Right lobe of liver (tissue), 6 donors: Measurements from ENCODE around the gene RASAL1. TPM values are rescaled to one million over a fixed set of nuclear protein-coding genes. Genes with fewer than 3 reads are reported as not detected.
A peak's percentile ranks its signal among the peaks of the same experiment; 100 is the strongest.

Source experiments
- ATAC-seq, 4 donors: fragments of 200-7000 bp; cut with Tn5 transposase; one replicate each; pipeline ENCODE4 v1.9.1; 2020; ENCODE audit warnings: mild to moderate bottlenecking in 4 of 4, moderate library complexity in 4 of 4
- DNase-seq, 3 donors: peaks; one replicate each; pipeline ENCODE4 v3.0.0-alpha.2; 2020
- H3K27ac ChIP-seq, 3 donors: fragments of 200-600 bp; one replicate each; pipeline ENCODE4 v1.8.0; 2022
- H3K27me3 ChIP-seq, 2 donors: fragments of 200-600 bp; one replicate each; pipeline ENCODE4 v1.8.0; 2022
- H3K36me3 ChIP-seq, 4 donors: fragments of 200-600 bp; sonication (generic) in 1 of 4; one replicate each; pipeline versions ENCODE4 v1.5.1 to v1.8.0; 2017 to 2022; ENCODE audit warnings: control low read depth in 1 of 4
- H3K4me1 ChIP-seq, 4 donors: fragments of 200-600 bp; sonication (generic) in 1 of 4; one replicate each; pipeline versions ENCODE4 v1.5.1 to v1.8.0; 2017 to 2022; ENCODE audit warnings: control low read depth in 1 of 4
- H3K4me3 ChIP-seq, 3 donors: fragments of 200-600 bp; one replicate each; pipeline ENCODE4 v1.8.0; 2022
- H3K9me3 ChIP-seq, 4 donors: fragments of 200-600 bp; sonication (generic) in 1 of 4; one replicate each; pipeline versions ENCODE4 v1.5.1 to v1.8.0; 2017 to 2022; ENCODE audit warnings: control low read depth in 1 of 4
- POLR2A ChIP-seq: fragments of 450-650 bp; IDR thresholded peaks from one replicate; pipeline ENCODE4 v1.6.1; 2017; ENCODE audit warnings: antibody characterized with exemption, mild to moderate bottlenecking
- WGBS: methylation state at CpG from one replicate; pipeline ENCODE4 v1.1.6; 2018; ENCODE audit warnings: low coverage, low lambda C conversion rate; ENCODE audit not compliant: insufficient coverage; ENCODE audit errors: missing lambda C conversion rate; 5-methylcytosine and 5-hydroxymethylcytosine counted together
- intact Hi-C, 2 donors: fragments of 100-400 bp; cut with DNase I; formaldehyde crosslinking; loops; one replicate each; pipeline versions ENCODE4 v1.11.2 to v1.14.1; 2022
- total RNA-seq, 6 experiments: library from RNA; depleted of rRNA in 2 of 6; stranded (reverse); fragments of >200 nt in 2 of 6; fragmentation: NEBNext Ultra II Directional in 3 of 6; extraction: Animal tissue kit (Norgen Biotek cat#: 25700) in 3 of 6; gene quantifications; one replicate each; pipeline versions ENCODE4 v1.1.0 to v1.2.4, GENCODE V29; 2016 to 2023
- TF ChIP-seq, protein P1 (sequence below), 4 donors: fragments of 200-600 bp in 3 of 4; fragments of 450-650 bp in 1 of 4; IDR thresholded peaks; one replicate each; pipeline versions ENCODE4 v1.5.1 to v1.8.0; 2016 to 2022; ENCODE audit warnings: antibody characterized with exemption in 4 of 4, mild to moderate bottlenecking in 2 of 4
- donor health status: DM: no; HTN: yes; CAD: no.
- donor health status: DM: no; HTN: no; CAD: no.
- donor health status: DM: no; HTN: no; CAD: no.
- donor health status: DM: no; HTN: yes; CAD: no.
- donor health status: DM: no; HTN: yes; CAD: no.

RASAL1 gene
- total RNA-seq, 6 experiments from 2014 or later = 0.10 to 0.24 (median 0.15) TPM; not detected in 2

DNA sequence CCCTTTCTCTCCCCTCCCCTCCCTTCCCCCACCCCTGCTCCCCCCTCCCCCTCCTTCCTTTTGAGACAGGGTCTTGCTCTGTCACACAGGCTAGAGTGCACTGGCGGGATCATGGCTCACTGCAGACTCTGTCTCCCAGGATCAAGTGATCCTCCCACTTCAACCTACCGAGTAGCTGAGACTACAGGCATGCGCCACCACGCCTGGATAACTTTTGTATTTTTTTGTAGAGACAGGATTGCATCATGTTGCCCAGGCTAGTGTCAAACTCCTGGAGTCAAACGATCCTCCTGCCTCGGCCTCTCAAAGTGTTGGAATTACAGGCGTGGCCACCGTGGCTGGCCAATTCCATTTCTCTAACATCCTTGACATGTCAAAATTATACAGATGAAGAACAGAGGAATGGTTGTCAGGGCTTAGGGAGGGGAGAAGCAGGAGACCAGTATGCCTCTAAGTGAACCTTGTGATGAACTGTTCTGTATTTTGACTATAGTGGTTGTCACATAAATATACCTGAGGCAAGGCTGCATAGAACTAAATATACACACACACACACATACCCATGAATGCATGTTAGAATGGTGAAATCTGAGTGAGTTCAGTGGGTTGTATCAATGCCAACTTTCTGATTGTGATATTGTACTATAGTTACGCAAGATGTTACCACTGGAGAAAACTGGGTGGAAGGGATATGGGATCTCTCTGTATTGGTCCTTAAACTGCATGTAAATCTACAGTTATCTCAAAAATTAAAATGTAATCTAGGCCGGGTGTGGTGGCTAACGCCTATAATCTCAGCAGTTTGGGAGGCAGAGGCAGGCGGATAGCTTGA lies 10.4 kb upstream of the RASAL1 start:
- no peak for DNase-seq
- 63% methylated on average over 12 of the region's 12 CpGs for WGBS

GRCh38 chr12:113144806-113145205 lies 9.2 kb upstream of the RASAL1 start:
- Histone ChIP-seq H3K4me1 (no peaks in the 10 kb centered on the region), H3K9me3 (no peaks in the 10 kb centered on the region), H3K27me3 (no peaks in the 10 kb centered on the region), H3K4me3 (no peak overlapping the region), H3K27ac (no peak overlapping the region), H3K36me3 (no peaks in the 10 kb centered on the region)
- WGBS = 70% methylated on average over 3 of the region's 5 CpGs
- DNase-seq (no peak), ATAC-seq (no peak)
- TF ChIP-seq POLR2A = no peak
- TF ChIP-seq, protein P1, sequence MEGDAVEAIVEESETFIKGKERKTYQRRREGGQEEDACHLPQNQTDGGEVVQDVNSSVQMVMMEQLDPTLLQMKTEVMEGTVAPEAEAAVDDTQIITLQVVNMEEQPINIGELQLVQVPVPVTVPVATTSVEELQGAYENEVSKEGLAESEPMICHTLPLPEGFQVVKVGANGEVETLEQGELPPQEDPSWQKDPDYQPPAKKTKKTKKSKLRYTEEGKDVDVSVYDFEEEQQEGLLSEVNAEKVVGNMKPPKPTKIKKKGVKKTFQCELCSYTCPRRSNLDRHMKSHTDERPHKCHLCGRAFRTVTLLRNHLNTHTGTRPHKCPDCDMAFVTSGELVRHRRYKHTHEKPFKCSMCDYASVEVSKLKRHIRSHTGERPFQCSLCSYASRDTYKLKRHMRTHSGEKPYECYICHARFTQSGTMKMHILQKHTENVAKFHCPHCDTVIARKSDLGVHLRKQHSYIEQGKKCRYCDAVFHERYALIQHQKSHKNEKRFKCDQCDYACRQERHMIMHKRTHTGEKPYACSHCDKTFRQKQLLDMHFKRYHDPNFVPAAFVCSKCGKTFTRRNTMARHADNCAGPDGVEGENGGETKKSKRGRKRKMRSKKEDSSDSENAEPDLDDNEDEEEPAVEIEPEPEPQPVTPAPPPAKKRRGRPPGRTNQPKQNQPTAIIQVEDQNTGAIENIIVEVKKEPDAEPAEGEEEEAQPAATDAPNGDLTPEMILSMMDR (IDR thresholded peaks at IDR 0.05) = no peak
- intact Hi-C loops = no loop called here

More for the DNA sequence above, 10.4 kb upstream of the RASAL1 start:
- Histone ChIP-seq H3K9me3 (no peaks in the 10 kb centered on the region), H3K27ac (no peak overlapping the region), H3K36me3 (no peaks in the 10 kb centered on the region), H3K27me3 (no peaks in the 10 kb centered on the region), H3K4me1 (no peaks in the 10 kb centered on the region), H3K4me3 (no peak overlapping the region)
- ATAC-seq = no peak
- TF ChIP-seq, protein P1 (IDR thresholded peaks at IDR 0.05) = no peak
- no peak for TF ChIP-seq POLR2A
- intact Hi-C loops = no loop called here

DNA sequence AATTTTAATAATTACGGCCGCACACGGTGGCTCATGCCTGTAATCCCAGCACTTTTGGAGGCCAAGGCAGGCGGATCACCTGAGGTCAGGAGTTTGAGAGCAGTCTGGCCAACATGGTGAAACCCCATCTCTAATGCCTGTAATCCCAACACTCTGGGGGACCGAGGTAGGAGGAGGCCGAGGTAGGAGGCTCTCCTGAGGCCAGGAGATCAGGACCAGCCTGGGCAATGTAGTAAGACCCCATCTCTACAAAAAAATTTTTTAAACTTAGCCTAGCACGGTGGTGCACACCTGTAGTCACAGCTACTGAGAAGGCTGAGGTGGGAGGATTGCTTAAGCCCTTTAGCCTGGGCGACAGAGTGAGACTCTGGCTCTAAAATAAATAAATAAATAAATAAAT lies 8.4 kb upstream of the RASAL1 start:
- WGBS = 85% methylated on average over 2 of the region's 8 CpGs

GRCh38 chr12:113142886-113143332 lies 7.3 kb upstream of the RASAL1 start:
- no peak overlapping the region for H3K4me3 ChIP-seq
- H3K36me3 ChIP-seq = no peaks in the 10 kb centered on the region
- ATAC-seq (peak in 3 of 4 donors; percentile 44 to 61 (median 52)), DNase-seq (no peak)
- no peaks in the 10 kb centered on the region for H3K27me3 ChIP-seq
- H3K27ac ChIP-seq = no peak overlapping the region
- H3K4me1 ChIP-seq = no peaks in the 10 kb centered on the region
- no peaks in the 10 kb centered on the region for H3K9me3 ChIP-seq
- no CpG with 5 or more reads among the region's 5 CpGs for WGBS
- TF ChIP-seq POLR2A = no peak
- TF ChIP-seq, protein P1 (IDR thresholded peaks at IDR 0.05) = no peak
- intact Hi-C loops = no loop called here

More for the DNA sequence above, 8.4 kb upstream of the RASAL1 start:
- Histone ChIP-seq H3K4me1 (no peaks in the 10 kb centered on the region), H3K36me3 (no peaks in the 10 kb centered on the region), H3K27me3 (no peaks in the 10 kb centered on the region), H3K9me3 (no peaks in the 10 kb centered on the region), H3K27ac (no peak overlapping the region), H3K4me3 (no peak overlapping the region)
- intact Hi-C loops = no loop called here
- no peak for TF ChIP-seq POLR2A
- TF ChIP-seq, protein P1 (IDR thresholded peaks at IDR 0.05) = no peak
- DNase-seq = no peak
- ATAC-seq = no peak
